DMS79 (cell line): Measurements from ENCODE around the gene SRC.
"Not testable (repeated sequence)": the region's sequence is repeated elsewhere in the genome, so short reads cannot be mapped to it uniquely, and the experiment has no call there.

Experiments used
- DNase-seq: peaks from one replicate; lab custom pipeline; 2025; lab: John Stamatoyannopoulos, UW

The SRC gene

GRCh38 chr20:37363221-37364012 lies 17.5 kb downstream of the SRC start:
- no peak for DNase-seq

GRCh38 chr20:37364013-37364926 lies 18.3 kb downstream of the SRC start:
- DNase-seq = no peak

- DNase-seq = no peak
Observed at GRCh38 chr20:37364927-37365272, 19.0 kb downstream of the SRC start.

GRCh38 chr20:37365760-37366638 lies 20.1 kb downstream of the SRC start:
- no peak for DNase-seq

- DNase-seq = no peak
Observed at GRCh38 chr20:37366743-37367142, 20.8 kb downstream of the SRC start.

- no peak for DNase-seq
Observed at GRCh38 chr20:37369846-37370245, 23.9 kb downstream of the SRC start.

- not testable (repeated sequence) for DNase-seq
Observed at GRCh38 chr20:37371845-37372244, 25.9 kb downstream of the SRC start.

- DNase-seq = no peak
Observed at GRCh38 chr20:37372441-37372840, 26.5 kb downstream of the SRC start.

- DNase-seq = no peak
Observed at GRCh38 chr20:37373020-37373598, 27.2 kb downstream of the SRC start.

GRCh38 chr20:37375227-37375626 lies 29.3 kb downstream of the SRC start:
- no peak for DNase-seq

GRCh38 chr20:37376324-37376723 lies 30.4 kb downstream of the SRC start:
- DNase-seq = no peak

GRCh38 chr20:37376791-37377190 lies 30.9 kb downstream of the SRC start:
- no peak for DNase-seq

GRCh38 chr20:37377346-37378081 lies 31.6 kb downstream of the SRC start:
- no peak for DNase-seq

- no peak for DNase-seq
Observed at GRCh38 chr20:37378420-37378784, 32.5 kb downstream of the SRC start.

- DNase-seq = no peak
Observed at GRCh38 chr20:37378785-37379598, 33.1 kb downstream of the SRC start.

GRCh38 chr20:37379967-37380828 lies 34.3 kb downstream of the SRC start:
- no peak for DNase-seq

GRCh38 chr20:37380864-37381579 lies 35.1 kb downstream of the SRC start:
- DNase-seq = no peak

- DNase-seq = no peak
Observed at GRCh38 chr20:37381621-37382471, 35.9 kb downstream of the SRC start.
